ENCODE measurements around the gene CDKN2AIP.
A peak's percentile ranks its signal among the peaks of the same experiment; 100 is the strongest.

CDKN2AIP gene, protein sequence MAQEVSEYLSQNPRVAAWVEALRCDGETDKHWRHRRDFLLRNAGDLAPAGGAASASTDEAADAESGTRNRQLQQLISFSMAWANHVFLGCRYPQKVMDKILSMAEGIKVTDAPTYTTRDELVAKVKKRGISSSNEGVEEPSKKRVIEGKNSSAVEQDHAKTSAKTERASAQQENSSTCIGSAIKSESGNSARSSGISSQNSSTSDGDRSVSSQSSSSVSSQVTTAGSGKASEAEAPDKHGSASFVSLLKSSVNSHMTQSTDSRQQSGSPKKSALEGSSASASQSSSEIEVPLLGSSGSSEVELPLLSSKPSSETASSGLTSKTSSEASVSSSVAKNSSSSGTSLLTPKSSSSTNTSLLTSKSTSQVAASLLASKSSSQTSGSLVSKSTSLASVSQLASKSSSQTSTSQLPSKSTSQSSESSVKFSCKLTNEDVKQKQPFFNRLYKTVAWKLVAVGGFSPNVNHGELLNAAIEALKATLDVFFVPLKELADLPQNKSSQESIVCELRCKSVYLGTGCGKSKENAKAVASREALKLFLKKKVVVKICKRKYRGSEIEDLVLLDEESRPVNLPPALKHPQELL

DNA sequence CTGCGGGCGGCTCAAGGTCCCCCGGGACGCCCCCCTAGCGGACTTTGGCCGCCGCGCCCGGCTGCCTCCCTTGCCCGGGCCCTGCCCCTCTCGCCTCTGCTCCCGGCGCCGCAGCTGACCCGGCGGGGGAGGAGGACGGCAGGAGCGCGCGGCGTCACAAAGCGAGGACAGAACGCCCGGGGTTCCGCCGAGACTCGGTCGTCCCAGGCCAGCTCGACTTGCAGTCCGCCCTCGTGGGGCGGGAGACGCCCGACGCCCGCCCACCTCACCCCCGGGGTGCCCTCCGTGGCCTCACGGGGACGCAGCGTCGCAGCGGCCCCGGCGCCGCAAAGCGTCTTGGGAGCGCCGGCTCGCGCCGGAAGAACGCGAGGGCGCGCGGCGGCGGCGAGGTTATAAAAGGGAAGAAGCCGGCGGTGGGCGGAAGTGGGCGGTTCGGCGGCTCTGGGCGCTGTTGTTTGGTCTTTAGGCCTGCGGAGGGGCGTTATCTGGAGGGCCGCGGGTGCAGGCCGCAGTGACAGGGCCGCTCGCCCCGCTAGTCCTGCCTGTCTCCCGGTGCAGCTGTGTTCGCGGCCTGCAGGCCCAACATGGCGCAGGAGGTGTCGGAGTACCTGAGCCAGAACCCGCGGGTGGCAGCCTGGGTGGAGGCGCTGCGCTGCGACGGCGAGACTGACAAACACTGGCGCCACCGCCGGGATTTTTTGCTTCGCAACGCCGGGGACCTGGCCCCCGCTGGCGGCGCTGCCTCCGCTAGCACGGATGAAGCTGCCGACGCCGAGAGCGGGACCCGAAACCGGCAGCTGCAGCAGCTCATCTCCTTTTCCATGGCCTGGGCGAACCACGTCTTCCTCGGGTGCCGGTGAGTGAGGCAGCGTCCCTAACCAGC lies at the start of gene CDKN2AIP:
Gene CDKN2AIP (plus strand): TSS at position 423 of the 883 bp plus-strand sequence. CDS start 162 bp downstream, at position 585.
- TF ChIP-seq, protein P1, sequence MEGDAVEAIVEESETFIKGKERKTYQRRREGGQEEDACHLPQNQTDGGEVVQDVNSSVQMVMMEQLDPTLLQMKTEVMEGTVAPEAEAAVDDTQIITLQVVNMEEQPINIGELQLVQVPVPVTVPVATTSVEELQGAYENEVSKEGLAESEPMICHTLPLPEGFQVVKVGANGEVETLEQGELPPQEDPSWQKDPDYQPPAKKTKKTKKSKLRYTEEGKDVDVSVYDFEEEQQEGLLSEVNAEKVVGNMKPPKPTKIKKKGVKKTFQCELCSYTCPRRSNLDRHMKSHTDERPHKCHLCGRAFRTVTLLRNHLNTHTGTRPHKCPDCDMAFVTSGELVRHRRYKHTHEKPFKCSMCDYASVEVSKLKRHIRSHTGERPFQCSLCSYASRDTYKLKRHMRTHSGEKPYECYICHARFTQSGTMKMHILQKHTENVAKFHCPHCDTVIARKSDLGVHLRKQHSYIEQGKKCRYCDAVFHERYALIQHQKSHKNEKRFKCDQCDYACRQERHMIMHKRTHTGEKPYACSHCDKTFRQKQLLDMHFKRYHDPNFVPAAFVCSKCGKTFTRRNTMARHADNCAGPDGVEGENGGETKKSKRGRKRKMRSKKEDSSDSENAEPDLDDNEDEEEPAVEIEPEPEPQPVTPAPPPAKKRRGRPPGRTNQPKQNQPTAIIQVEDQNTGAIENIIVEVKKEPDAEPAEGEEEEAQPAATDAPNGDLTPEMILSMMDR (conservative IDR thresholded peaks at IDR 0.05): no peak; the same call in 1 of the 2 replicates
- peak within 1 kb of the TSS; percentile 100 for H3K27ac ChIP-seq

DNA sequence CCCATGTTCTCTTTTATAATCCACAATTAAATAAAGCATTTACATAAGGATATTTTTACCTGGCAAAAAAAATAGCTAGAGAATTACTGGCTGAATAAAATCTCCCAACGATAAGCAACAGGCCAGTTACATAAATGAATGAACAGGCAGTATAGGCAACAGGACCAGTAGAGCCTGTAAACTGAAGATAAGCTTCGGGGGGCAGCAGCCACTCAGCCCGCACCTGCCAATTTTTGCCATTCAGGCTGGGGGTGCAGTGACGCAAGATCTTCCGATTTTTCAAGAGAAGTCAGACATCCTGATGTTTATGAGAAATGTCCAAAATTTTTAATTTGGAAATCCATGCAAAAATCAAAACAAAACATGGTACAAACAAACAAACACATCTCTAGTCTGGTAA lies 49.0 kb upstream of the CDKN2AIP start:
- TF ChIP-seq, protein P1 (conservative IDR thresholded peaks at IDR 0.05): no peak
- H3K27ac ChIP-seq: no peak overlapping the region

DNA sequence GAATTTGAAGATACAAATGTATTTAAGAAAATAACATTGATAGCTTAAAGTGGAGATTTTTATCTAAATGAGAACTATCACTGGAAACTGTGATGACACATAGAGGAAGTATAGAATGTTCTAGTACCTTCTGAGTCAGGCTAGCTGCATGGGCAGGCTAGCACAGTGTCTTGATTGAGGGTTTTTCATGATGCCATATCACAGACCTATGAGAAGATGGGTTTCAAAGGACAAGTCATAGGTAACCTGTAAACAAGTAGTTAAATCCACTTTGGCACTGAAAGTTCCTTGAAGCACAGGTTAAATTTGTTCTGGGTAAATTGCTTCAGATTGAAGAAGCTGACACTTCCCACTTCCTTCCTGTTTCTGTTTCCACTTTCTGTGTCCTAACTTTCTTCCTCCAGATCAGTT lies 48.2 kb upstream of the CDKN2AIP start:
- TF ChIP-seq, protein P1 (conservative IDR thresholded peaks at IDR 0.05): no peak
- H3K27ac ChIP-seq: no peak overlapping the region

DNA sequence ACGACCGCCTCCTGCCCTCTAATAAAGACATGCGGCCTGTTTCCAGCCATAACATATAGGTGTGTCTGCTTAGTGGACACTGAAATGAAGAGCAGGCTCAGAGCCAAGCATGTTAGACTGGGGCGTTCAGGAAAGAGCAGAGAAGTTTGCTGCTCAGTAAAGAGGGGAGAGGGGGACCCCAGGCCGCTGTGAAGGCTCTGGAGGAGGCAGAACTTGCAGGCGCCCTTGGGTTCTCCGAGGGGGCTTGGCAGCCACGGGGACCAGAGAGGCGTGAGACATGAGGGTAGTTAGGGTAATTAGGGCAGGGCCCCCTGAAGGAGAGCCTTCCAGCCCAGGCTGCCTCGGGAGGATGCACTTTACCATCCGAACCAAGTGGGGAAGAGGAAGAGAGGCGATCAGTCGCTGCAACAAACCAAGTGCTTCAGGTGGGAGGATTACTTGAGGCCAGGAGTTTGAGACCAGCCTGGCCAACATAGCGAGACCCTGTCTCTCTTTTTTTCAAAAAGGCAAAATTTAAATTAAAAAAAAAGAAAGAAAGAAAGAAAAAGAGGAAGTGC lies 46.6 kb upstream of the CDKN2AIP start:
- TF ChIP-seq, protein P1 (conservative IDR thresholded peaks at IDR 0.05): no peak
- H3K27ac ChIP-seq: peak overlapping the region; percentile 62; the same call in 1 of the 2 replicates

DNA sequence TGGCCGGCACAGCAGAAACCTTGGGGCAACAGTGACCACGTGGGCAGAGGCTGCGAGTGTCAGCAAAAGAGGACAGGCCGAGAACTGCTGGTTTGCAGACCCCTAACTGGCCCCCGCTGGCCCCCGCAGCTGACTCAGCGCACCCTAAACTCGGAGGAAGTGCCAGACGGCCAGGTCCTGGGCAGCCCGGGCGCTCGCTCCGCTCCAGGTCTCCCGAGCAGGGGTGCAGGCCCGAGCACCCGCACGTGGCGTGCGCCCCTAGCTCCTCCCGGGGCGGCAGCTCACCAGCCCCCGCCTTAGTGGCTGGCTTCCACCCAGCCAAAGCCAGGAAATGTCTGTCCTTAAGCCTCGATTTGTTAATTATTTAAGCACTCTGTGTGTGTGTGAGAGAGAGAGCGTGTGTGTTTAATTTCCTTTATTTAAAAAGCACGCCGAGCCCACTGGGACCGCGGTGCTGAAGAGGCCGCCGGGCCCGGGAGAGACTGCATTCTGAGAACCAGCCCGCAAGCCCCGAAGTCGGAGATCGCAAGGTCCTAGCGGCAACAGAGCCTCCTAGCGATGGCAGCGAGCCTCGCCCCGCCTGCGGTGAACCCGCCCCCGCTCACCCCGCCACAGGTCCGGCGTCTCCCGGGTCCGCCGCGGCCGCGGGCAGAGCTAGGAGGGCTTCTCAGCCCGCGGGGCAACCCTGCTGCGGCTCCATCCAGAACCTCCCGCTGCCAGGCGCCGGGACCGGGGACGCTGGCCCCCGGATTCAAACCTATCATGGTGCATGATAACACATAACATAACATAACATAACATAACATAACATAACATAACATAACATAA lies 45.9 kb upstream of the CDKN2AIP start:
- H3K27ac ChIP-seq: peak overlapping the region; percentile 62; the same call in 1 of the 2 replicates
- TF ChIP-seq, protein P1 (conservative IDR thresholded peaks at IDR 0.05): peak; percentile 84

DNA sequence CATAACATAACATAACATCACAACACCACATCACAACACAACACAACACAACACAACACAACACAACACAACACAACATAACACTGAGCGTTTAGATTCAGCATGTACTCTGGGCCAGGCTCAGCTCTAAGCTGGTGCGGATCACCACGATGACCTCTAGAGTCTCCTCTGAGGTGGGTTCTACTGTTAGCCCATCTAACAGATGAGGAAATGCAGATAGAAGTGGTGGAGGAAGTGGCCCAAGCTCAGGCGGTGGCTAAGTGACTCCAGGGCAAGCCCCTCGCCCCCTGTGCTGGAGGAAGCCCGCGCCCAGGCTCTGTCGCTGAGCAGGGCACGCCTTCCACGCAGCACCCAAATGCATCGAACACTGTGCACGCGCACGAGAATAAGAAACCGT lies 45.3 kb upstream of the CDKN2AIP start:
- TF ChIP-seq, protein P1 (conservative IDR thresholded peaks at IDR 0.05): no peak
- no peak overlapping the region; the same call in 1 of the 2 replicates for H3K27ac ChIP-seq

Measured in VCaP (cell line).